ENCODE measurements around the gene CHRM5.

Gene CHRM5

DNA sequence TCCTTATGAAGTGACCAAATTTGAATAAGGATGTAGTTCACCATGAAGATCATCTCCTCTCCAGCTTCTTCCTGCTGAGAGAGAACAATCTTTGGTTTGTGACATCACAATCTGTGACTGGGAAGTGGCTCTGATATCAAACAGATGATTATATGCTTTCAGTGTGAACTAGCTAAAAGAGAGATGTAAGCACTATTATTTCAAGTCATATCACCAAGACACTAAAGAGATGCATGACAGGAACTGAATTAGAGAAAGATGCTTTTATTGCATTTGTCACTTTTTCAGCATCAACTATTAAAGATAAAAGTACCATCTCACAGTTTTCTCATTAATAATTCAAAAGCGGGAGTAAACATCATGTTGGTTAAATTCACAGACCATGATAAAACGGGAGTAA lies 3.5 kb downstream of the CHRM5 start:
- Mint-ChIP-seq H3K27me3 (ENCODE audit: low read depth, poor library complexity) (no peaks in the 10 kb centered on the region), H3K9me3 (no peaks in the 10 kb centered on the region), H3K36me3 (ENCODE audit: low read depth) (no peaks in the 10 kb centered on the region), H3K27ac (no peak overlapping the region), H3K4me1 (peaks cover 15% of the 10 kb centered on the region), H3K4me3 (no peak overlapping the region)
- TF ChIP-seq, protein P1, sequence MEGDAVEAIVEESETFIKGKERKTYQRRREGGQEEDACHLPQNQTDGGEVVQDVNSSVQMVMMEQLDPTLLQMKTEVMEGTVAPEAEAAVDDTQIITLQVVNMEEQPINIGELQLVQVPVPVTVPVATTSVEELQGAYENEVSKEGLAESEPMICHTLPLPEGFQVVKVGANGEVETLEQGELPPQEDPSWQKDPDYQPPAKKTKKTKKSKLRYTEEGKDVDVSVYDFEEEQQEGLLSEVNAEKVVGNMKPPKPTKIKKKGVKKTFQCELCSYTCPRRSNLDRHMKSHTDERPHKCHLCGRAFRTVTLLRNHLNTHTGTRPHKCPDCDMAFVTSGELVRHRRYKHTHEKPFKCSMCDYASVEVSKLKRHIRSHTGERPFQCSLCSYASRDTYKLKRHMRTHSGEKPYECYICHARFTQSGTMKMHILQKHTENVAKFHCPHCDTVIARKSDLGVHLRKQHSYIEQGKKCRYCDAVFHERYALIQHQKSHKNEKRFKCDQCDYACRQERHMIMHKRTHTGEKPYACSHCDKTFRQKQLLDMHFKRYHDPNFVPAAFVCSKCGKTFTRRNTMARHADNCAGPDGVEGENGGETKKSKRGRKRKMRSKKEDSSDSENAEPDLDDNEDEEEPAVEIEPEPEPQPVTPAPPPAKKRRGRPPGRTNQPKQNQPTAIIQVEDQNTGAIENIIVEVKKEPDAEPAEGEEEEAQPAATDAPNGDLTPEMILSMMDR (IDR thresholded peaks at IDR 0.05), result no peak
- no peak for DNase-seq

DNA sequence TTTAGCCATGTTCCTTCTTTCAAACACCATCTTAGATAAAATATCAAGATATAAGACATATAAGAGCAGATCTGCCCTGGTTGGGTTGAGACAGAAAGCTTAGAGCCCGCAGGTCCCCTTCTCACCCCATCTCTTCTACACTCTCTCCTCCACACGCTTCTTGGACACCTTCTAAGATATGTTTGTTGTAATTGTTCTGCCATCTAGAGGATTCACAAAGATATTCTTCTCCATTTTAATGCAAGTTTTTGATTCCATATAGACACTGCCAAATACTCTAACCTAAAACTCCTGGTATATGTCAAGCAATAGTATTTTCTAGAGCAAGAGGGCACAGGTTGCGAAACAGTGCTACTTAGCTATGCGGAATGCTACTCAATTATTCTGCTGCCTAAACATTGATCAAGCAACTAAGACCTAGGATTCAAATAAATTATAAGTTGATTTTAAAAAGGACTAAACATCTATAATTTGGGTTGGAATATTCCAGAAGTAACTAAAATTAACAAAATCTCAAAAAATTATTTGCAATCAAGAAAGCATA lies 6.8 kb downstream of the CHRM5 start:
- H3K9me3 Mint-ChIP-seq, result no peaks in the 10 kb centered on the region
- H3K4me3 Mint-ChIP-seq, result no peak overlapping the region
- H3K36me3 Mint-ChIP-seq (ENCODE audit: low read depth), result no peaks in the 10 kb centered on the region
- TF ChIP-seq, protein P1 (IDR thresholded peaks at IDR 0.05), result no peak
- H3K27me3 Mint-ChIP-seq (ENCODE audit: low read depth, poor library complexity), result no peaks in the 10 kb centered on the region
- no peaks in the 10 kb centered on the region for H3K4me1 Mint-ChIP-seq
- no peak overlapping the region for H3K27ac Mint-ChIP-seq
- no peak for DNase-seq

DNA sequence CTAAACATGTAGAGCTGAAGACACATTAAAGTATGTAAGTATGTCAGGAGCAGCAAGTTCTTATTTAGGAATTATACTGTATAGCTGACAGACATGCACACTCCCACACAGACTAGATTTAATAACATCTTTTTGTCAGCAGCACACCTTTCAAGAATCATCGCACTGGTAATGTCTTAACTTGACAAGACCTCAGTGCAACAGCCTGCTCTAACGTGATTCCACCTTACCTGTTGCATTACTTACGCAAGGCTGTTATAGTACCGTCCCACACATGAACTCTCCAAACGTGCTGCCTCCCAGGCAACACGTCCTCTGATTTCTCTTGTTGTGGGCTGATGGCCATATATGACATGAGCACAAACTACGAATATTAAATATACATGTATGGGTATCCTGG lies 11.9 kb downstream of the CHRM5 start:
- H3K27me3 Mint-ChIP-seq (ENCODE audit: low read depth, poor library complexity), result peaks cover 3% of the 10 kb centered on the region
- no peaks in the 10 kb centered on the region for H3K9me3 Mint-ChIP-seq
- no peak for DNase-seq
- H3K4me3 Mint-ChIP-seq, result no peak overlapping the region
- no peak overlapping the region for H3K27ac Mint-ChIP-seq
- no peaks in the 10 kb centered on the region for H3K36me3 Mint-ChIP-seq (ENCODE audit: low read depth)
- H3K4me1 Mint-ChIP-seq, result peaks cover 6% of the 10 kb centered on the region
- TF ChIP-seq, protein P1 (IDR thresholded peaks at IDR 0.05), result no peak

GRCh38 chr15:33982516-33982915 lies 14.2 kb downstream of the CHRM5 start:
- Mint-ChIP-seq H3K27me3 (ENCODE audit: low read depth, poor library complexity) (peaks cover 3% of the 10 kb centered on the region), H3K9me3 (no peaks in the 10 kb centered on the region), H3K4me3 (no peak overlapping the region), H3K36me3 (ENCODE audit: low read depth) (no peaks in the 10 kb centered on the region), H3K27ac (no peak overlapping the region), H3K4me1 (peaks cover 12% of the 10 kb centered on the region)
- no peak for DNase-seq
- TF ChIP-seq, protein P1 (IDR thresholded peaks at IDR 0.05), result no peak

DNA sequence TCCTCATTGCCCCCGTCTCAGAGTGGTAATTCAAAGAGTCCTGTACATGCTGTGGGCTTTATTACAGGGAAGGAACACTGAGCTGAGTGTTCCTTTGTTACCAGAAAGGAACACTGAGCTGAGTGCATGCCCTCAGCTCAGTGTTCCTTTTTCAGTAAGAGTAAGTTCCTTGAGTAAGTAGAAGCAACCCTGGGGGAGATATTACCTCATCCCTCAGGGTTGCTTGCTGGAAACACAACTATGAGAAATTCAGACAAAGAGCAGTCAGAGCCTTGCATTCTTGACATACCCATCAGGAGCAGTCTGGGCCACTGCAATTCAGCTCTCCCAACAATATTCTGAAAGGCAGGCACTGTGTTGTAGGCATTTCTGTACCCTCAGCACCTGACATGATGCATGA lies 17.0 kb downstream of the CHRM5 start:
- H3K27me3 Mint-ChIP-seq (ENCODE audit: low read depth, poor library complexity), result peaks cover 3% of the 10 kb centered on the region
- peaks cover 22% of the 10 kb centered on the region for H3K4me1 Mint-ChIP-seq
- TF ChIP-seq, protein P1 (IDR thresholded peaks at IDR 0.05), result no peak
- no peak for DNase-seq
- H3K27ac Mint-ChIP-seq, result no peak overlapping the region
- H3K9me3 Mint-ChIP-seq, result no peaks in the 10 kb centered on the region
- H3K4me3 Mint-ChIP-seq, result no peak overlapping the region
- H3K36me3 Mint-ChIP-seq (ENCODE audit: low read depth), result no peaks in the 10 kb centered on the region

- Mint-ChIP-seq H3K27me3 (ENCODE audit: low read depth, poor library complexity) (peaks cover 3% of the 10 kb centered on the region), H3K4me1 (peaks cover 22% of the 10 kb centered on the region), H3K27ac (no peak overlapping the region), H3K9me3 (no peaks in the 10 kb centered on the region), H3K36me3 (ENCODE audit: low read depth) (no peaks in the 10 kb centered on the region), H3K4me3 (no peak overlapping the region)
- TF ChIP-seq, protein P1 (IDR thresholded peaks at IDR 0.05), result no peak
- no peak for DNase-seq
These were observed 17.5 kb downstream of the CHRM5 start for GRCh38 chr15:33985751-33986150.
